Glomerular visceral epithelial cell (primary cell): ENCODE data around the gene TMC4.

Source experiments
- DNase-seq: peaks from one replicate; pipeline ENCODE4 v3.0.0-alpha.2; 2016; ENCODE audit errors: extremely low spot score

The TMC4 gene

DNA sequence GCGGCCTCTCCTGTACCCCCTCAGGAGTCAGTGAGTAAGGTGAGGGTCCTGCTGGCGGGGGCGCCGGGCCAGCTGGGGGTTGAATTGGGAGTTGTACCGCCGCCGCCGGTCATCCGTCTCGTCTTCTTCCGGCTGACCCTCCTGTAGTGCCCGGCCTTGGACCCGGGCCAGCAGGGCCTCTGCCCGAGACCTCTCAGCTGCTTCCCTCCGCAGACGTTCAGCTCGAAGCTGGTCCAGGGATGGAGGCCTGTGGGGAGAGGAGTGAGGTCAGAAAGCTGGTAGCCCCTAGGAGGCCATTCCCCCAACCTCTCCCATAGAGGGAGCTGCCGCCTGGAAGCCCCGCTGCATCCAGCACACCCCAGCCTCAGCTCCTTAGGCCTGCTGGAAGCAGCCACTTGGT is 17.3 kb downstream of the TMC4 start:
- DNase-seq = no peak

DNA sequence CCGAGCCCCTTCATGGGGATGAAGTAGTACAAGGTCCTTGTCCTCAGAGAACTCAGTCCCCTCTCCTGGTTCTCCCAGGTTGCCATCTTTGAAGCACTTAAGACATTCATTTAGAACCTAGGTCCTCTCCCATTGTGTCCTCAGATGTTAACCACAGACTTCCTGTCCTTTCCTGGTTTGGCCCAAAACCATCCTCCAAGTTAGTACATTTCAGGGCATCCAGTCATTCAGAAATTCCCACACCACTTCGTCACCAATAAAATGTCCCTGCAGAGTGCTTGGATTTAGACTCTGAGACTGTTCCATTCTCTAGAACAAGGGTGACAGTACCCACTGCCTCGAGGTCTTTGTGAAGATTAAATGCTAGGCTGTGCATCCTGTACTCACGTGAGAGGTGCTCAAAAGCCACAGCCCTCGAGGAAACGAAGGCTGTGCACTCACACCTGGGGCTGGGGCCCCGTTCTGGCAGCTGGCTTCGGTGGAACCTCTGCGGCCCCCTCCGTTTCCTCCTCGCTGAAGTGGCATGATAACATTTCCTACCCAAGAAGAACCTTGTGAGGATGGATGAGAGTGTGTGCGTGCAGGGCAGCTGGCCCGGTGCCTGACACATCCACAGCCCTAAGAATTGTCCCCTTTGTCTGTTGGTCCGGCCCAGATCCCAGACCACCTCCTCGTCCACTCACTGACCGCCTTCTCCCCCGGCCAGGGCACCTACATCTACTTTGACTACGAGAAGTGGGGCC is 18.2 kb downstream of the TMC4 start:
- peak; percentile 37 for DNase-seq

DNA sequence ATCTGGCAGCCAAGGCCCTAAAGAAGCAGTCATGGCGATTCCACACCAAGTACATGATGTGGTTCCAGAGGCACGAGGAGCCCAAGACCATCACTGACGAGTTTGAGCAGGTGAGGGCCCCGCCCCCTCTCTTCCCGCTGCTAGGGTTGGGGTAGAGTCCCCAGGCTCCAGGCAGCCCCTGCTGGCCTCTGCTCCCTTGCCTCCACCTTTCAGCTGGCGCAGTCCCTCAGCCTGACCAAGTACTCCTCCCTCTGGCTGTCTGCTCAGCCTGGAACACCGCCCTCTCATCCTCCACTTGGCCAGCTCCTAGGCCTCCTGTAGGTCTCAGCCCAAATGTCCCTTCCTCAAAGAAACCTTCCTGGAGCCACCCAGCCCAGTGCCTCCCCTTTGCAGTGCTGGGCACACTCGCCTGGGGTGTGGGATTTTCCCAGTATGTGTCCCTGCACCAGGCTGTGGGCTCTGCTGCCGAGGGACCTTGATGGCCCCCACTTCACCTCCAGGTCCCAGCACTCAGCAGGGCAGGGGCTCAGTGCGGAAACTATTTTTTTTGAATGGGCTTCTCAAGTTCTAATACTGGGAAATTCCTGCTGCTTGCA is 19.1 kb downstream of the TMC4 start:
- DNase-seq = no peak

DNA sequence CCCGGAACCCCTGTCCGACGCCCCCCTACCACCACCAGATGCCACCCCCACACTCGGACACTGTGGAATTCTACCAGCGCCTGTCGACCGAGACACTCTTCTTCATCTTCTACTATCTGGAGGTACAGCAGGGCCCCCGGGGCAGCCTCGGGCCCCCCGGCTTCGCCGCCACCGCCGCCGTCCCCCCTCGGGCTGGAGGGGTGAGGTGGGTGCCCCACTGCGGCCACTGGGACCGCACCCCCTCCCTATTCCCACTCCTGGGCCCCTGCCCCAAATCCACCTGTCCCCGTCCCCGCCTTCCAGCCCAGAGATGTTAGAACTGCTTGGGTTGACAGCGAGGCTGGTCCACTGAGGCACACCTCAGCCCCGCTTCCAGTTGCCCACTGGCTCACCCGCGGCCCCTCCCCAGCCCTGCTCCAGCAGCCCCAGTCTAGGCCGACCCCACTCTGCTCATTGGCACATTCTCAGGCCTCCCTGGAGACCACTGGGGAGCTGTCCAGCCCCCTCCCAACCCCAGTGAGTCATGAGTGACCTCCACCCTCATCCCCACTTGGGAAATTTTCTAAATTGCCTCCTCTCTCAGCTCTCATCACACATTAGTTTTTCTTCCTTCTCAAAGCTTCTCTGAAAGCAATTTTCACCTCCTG is 20.0 kb downstream of the TMC4 start:
- no peak for DNase-seq

DNA sequence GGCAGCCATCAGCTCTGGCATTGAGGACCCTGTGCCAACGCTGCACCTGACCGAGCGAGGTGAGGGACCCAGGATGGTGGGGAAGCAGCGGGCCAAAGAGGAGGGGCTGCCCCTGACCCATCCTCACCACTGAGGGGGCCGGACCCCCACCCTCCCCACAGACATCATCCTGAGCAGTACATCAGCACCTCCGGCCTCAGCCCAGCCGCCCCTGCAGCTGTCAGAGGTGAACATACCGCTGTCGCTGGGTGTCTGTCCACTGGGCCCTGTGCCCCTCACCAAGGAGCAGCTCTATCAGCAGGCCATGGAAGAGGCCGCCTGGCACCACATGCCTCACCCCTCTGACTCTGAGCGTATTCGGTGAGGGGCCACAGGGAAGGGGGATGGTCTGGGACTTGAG is 20.7 kb downstream of the TMC4 start:
- no peak for DNase-seq

DNA sequence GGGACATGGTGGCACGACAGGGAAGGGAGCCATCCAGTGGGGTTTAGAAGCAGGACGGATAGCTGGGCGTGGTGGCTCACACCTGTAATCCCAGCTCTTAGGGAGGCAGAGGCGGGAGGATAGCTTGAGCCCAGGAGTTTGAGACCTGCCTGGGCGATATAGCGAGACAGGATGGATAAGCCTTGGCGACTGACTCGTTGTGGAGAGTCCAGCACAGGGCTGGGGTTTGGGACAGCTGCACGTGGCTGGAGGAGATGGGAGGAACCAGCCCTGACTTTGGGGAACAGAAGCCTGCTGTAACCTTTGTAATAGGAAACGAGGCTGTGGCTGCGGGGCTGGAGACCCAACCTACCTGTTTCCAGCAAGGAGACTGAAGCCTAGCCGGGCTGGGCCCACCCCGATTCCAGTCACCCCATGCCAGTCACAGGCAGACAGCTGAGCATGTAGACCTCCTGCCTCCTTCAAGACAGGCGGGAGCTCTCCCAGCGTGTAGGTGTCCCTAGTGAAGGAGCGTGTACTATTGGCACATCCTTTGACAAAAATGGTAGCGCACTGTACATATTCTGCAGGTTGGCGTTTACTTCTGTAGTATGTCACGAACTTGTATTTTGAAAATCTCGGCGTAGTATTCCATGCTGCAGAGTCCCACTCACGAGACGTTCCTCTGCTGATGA is 21.5 kb downstream of the TMC4 start:
- no peak for DNase-seq

DNA sequence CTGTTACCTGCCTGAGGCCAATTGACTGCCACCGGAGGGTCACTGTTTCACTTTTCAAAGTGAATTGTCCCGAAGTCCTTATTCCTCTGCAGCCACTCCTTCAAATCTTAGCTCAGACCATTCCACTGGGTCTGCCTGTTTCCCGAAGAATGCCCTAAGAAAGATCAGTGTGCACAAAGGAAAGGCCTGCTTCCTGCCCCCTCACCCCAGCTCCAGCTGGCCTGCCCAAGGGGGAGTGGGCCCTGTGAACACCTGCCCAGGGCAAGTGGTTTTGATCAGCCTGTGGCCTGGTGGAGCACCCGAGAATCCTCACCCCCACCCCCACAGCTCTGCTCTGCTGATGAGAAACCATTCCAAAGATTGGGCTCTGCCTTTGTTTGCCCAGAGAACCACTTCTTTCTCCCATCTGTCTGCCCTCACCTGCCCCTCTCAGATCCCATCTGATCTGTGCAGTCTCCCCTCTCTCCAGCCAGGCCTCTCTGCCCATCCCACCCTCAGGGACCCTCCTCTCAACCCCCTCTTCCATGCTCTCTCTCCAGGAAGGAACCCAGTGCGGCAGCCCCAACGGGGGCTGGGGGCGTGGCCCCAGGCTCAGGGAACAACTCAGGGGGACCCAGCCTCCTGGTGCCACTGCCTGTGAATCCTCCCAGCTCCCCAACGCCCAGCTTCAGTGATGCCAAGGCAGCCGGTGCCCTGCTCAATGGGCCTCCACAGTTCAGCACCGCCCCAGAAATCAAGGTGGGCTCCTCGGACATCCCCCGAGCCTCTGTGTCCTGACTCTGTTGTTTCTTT is 23.7 kb downstream of the TMC4 start:
- no peak for DNase-seq

DNA sequence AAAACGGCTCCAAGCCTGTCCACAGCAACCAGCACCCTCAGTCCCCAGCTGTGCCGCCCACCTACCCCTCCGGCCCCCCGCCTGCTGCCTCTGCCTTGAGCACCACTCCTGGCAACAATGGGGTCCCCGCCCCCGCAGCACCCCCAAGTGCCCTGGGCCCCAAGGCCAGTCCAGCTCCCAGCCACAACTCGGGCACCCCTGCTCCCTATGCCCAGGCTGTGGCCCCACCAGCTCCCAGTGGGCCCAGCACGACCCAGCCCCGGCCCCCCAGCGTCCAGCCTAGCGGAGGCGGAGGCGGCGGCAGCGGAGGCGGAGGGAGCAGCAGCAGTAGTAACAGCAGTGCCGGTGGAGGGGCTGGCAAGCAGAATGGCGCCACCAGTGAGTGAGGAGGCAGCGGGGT is 24.8 kb downstream of the TMC4 start:
- no peak for DNase-seq

DNA sequence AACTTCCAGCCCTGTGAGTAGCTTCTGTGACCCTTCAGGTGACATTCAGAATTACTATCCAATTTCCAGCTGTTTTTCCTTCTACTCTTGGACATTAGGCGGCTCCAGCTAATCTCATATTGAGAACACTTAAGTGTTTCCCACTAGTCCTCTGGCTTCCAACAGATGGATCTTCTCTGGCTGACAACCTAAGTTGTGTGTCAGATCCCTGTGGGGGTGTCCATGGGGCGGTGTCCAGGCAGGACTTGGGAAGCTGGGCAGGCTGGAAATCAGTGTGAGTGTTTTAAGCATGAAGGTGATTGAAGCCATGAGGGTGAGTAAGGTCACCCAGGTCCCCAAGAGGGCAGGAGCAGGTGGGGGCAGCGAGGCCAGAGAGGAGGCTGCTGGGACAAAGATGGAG is 25.3 kb downstream of the TMC4 start:
- DNase-seq = no peak

DNA sequence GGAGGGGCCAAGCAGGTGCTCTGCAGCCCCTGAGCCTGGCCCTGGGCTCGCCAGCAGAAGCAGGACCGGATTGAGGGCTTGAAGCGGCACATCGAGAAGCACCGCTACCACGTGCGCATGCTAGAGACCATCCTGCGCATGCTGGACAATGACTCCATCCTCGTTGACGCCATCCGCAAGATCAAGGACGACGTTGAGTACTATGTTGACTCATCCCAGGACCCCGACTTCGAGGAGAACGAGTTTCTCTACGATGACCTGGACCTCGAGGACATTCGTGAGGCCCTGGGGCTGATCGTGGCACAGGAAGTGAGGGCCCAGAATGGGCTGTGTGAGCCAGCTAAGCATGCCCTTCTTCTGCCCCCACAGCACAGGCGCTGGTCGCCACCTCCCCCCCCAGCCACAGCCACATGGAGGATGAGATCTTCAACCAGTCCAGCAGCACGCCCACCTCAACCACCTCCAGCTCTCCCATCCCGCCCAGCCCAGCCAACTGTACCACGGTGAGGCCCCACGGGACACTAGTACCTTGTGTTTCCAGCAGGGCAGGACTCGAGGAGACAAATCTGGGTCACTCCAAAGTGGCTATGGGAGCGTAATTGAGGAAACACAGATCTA is 27.3 kb downstream of the TMC4 start:
- no peak for DNase-seq

DNA sequence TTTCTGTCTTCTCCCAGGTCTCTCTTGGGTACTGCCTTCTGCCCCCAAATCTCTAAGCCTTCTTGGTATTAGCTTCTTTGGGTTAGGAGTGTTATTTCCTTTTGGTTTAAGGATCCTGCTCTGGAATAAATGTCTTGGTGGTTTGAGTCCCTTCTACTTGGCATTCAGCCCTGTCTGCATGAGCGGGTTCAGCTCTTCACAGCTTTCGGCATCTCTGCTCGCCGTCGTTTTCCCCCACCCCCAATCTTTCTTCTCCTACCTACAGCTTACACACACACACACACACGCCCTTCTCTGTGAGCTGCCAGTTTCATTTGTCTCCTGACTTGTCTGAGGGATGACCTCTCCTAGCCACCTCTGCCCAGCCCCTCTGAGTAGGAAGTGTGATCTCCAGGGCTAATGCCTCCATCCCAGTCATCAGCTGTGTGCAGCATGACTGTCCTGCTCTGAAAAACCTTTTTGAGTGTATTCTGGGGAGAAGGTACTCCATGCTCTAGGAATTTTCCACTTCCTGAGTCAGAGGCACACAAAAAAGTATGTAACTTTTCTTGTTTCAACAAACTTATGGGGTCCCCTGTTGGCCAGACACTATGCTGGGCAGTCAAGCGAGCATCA is 30.7 kb downstream of the TMC4 start:
- peak; percentile 29 for DNase-seq

DNA sequence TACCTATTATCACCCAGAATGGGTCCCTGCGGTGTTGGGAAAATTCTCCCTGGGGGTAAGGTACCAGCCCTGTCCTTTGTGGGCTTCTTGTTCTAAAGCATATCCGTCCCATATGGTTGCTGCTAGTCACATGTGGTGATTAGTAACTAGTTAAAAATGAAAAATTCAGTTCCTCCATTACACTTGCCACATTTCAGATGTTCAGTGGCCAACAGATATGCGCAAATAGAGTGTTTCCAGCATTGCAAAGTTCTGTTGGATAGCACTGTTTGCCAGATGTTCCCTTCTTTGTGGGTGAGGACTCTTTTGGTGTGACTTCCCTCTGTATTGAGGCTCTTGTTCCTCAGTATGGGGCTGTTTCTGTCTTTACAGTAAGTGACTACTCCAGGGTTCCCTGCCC is 31.6 kb downstream of the TMC4 start:
- DNase-seq = no peak

DNA sequence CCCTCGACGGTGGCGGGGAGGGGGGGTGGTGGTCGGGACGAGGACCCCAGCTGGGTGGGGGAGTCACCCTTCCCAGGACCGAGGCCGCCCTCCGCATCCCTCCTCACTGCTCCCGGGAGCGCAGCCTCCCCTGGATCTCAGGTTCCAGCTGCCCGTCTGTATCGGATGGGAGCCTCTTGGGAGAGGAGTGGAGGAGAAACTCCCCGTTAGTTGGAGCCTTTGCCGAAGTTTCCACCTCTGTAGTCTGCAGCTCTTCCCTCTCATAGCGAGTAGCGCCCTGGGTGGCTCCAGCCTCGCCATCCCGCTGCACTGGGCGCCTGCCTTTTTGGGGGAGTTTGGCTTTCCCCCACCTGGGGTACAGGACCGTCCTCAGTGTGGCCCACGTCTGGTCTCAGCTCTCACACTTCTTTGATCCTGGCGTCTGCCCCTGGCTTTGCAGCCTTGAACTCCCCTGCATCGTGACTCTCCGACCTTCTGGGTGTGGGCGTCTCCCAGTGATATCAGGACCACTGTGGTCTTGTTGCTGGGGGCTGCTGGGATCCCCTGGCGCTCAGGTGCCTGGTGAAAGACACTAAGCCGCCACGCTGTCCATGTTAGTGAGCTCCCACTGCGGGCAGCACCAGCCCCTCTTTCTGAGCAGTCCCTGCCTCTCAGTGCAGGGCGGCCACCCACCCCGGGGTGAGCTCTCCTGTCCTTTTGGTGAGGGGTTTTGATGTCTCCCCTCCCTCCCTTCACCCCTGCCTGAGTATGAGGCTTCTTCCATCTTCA is 34.3 kb downstream of the TMC4 start:
- DNase-seq = no peak

DNA sequence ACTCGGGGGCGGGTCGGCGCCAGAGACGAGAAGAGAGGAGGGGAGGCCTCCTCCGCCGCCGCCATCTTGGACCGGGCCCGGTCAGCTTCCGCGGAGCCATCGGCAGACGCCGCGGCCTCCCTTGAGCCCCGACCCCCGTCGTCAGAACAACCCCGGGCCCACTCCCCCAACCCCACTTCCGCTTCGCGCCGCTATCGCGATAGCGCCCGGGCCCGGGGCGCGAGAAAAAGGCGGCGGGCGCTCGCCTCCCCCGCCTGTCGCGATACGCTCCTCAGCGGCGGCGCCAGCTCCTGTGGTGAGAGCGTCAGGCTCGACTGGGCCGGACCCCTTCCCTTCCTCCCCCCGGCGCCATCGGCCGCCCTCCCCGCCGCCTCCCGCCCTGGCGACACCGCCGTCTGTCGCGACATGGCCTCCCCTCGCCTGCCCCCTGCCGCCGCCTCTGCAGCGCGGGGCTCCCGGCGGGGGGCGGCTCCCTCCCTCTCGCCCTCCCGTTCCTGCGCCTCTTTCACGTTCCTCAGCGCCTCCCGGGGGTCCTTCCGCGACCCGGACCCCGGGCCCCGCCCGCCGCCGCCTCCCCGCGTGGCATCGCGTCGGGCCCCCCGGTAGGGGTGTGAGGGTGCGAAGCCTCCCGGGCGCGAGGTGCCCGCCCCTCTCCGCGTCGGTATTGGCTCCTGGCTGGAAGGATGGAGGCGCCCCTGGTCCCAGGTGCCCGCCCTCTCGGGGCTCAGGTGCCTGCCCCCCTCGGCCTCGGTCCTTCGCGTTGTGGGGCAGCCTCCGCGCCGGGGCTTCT is 35.1 kb downstream of the TMC4 start, which contains the start of gene CNOT3:
TSS of gene CNOT3 (plus strand) at position 64 of the 790 bp plus-strand sequence. CDS start 5,217 bp downstream, outside the sequence.
- peak; percentile 34 for DNase-seq

DNA sequence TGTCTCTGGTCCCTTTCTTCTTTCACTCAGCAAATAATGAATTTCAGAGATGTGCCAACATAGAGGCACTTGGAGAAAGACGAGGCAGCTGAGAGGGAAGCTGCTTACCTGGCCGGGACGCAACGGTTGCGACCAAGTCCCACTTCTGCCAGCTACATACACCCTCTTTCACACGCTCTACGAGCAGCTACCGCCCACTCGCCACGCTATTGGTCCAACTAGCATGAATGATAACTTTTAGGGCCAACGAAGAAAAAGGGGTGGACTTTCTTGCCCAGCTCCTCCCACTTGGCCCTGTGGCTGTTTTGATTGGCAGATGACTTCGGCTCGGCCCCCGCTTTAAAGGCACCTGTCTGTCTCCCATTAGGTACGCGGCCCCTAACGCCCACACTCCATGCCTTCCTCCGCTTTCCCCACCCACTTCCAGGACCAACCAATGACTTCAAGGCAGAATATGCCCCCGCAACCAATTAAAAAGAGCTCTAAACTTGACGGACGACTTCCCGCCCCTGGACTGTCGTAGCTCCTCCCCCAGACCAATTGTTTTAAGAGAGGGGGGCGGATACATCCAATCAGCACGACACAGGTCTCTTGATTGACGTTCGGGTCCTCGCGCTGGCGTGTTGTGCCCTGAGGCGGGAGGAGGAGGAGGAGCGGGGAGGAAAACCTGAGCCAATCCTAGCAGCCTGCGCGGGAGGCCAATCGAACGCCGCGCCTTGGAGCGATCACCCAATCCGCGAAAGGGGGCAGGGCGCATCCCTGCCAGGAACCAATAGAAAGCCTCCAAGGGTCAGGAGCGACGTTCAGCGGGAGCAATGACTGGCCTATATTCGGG is 35.9 kb downstream of the TMC4 start:
- DNase-seq = peak; percentile 100

DNA sequence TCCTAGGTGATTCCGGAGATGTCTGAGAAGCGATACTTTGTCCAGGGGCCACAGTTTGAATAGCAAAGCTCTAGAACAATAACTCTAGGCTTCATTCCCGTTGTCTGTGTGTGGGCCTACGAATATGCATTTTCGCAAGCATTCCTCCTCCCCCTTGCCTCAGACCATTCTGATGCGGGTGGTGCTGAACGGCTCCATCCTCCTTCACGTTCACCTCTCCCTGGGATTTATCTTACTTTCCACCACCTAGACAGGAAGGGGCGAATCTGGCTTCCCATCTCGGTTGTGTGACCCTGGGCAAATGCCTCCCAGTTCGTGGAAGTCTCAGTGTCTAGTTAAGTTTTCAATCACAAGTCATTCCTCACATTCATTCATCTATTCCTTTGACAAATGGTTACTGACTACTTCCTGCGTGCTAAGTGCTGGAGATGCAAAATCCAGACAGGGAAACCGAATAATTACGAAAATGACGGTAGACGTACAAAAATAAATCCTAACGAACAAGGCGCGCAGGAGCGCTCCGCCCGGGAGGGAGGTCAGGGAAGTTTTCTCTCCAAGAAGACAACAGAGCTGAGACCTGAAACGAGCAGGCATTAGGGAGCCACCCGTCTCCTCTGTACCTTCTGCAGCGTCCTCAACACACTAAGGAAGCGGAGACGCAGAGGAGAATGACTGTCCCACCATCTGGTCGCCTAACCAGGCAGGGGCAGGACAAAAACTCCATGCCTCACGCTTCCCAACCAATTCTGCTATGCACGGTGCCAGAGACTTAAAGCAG is 36.7 kb downstream of the TMC4 start:
- DNase-seq = no peak

DNA sequence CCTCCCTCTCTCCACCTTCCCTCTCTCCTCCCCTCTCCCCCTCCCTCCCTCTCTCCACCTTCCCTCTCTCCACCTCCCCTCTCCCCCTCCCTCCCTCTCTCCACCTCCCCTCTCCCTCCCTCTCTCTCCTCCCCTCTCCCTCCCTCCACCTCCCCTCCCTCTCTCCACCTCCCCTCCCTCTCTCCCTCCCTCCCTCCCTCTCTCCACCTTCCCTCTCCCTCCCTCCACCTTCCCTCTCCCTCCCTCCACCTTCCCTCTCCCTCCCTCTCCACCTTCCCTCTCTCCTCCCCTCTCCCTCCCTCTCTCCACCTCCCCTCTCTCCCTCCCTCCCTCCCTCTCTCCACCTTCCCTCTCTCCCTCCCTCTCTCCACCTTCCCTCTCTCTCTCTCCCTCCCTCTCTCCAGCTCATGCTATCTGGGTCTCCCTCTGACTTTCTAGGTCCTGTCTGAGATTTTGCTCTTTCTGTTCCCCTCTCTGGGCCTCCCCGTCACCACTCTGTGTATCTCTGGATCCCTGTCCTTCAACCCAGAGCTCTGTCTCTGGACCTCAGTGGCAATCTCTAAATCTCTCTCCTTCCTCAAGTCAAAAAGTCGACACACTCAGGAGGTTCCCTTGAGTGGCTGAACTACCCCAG is 38.9 kb downstream of the TMC4 start:
- DNase-seq = no peak
